ENCODE results near the gene CALD1.

DNA sequence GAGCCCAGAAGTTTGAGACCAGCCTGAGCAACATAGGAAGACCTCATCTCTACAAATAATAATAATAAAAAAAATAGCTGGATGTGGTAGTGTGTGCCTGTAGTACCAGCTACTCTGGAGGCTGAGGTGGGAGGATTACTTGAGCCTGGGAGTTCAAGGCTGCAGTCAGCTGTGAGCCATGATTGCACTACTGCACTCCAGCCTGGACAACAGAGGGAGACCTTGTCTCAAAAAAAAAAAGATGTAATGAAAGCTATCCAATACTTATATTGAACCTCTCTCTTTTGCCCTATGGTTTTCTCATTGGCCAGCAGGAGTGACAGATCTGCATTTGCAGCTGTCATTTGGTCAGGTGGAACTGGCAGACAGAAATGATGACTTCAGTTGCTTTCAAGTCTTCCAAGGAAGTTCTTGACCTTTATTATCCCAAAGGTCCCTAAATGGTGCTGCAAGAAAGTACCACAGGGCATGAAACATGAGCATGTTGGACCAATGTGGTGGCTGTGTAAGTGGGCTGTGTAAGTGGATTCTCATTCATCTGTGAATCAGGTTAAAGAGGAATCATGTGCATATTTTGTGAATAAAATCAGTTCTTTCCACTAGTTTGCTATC, 99.4 kb downstream of the CALD1 start:
- TF ChIP-seq GATA1 (IDR thresholded peaks at IDR 0.05; ENCODE audit: low read depth, low read length), result no peak
- no peak for TF ChIP-seq POLR2A (IDR thresholded peaks at IDR 0.05; ENCODE audit: low read length)
